GM19372 (cell line): ENCODE measurements around the gene SMARCB1.
"Not testable (repeated sequence)": the region's sequence is repeated elsewhere in the genome, so short reads cannot be mapped to it uniquely, and the experiment has no call there.

Experiments
- ATAC-seq: cut with Tn5 transposase; IDR thresholded peaks from one replicate; pipeline ENCODE4 v1.9.1; 2021; ENCODE audit warnings: mild to moderate bottlenecking, low read depth, moderate library complexity; ENCODE audit not compliant: unreplicated experiment

Gene SMARCB1

GRCh38 chr22:23841736-23842445 is 55.1 kb downstream of the SMARCB1 start:
- no peak for ATAC-seq

- no peak for ATAC-seq
Measured at GRCh38 chr22:23842599-23842998, 55.8 kb downstream of the SMARCB1 start.

GRCh38 chr22:23844739-23845202 is 58.0 kb downstream of the SMARCB1 start:
- ATAC-seq, result no peak

GRCh38 chr22:23845265-23846080 is 58.7 kb downstream of the SMARCB1 start:
- ATAC-seq, result no peak

GRCh38 chr22:23846081-23846469 is 59.3 kb downstream of the SMARCB1 start:
- no peak for ATAC-seq

- no peak for ATAC-seq
Measured at GRCh38 chr22:23847310-23847920, 60.6 kb downstream of the SMARCB1 start.

- no peak for ATAC-seq
Measured at GRCh38 chr22:23847991-23848864, 61.5 kb downstream of the SMARCB1 start.

- no peak for ATAC-seq
Measured at GRCh38 chr22:23849009-23850006, 62.5 kb downstream of the SMARCB1 start.

- ATAC-seq, result no peak
Measured at GRCh38 chr22:23850136-23850611, 63.4 kb downstream of the SMARCB1 start.

- ATAC-seq, result peak; percentile 41
Measured at GRCh38 chr22:23856721-23857605, 70.2 kb downstream of the SMARCB1 start.

GRCh38 chr22:23857606-23858483 is 71.1 kb downstream of the SMARCB1 start, which contains the start of gene SLC2A11:
Gene SLC2A11, plus strand, starts transcription at chr22:23857875. Its CDS starts 125 bp downstream, at chr22:23858000.
- ATAC-seq, result peak; percentile 94

GRCh38 chr22:23858484-23858815 is 71.7 kb downstream of the SMARCB1 start:
- no peak for ATAC-seq

- no peak for ATAC-seq
Measured at GRCh38 chr22:23859201-23859600, 72.4 kb downstream of the SMARCB1 start.

- ATAC-seq, result not testable (repeated sequence)
Measured at GRCh38 chr22:23860187-23860586, 73.4 kb downstream of the SMARCB1 start.

- no peak for ATAC-seq
Measured at GRCh38 chr22:23862103-23862502, 75.3 kb downstream of the SMARCB1 start.

- not testable (repeated sequence) for ATAC-seq
Measured at GRCh38 chr22:23864499-23865154, 77.9 kb downstream of the SMARCB1 start.

GRCh38 chr22:23868580-23868979 is 81.8 kb downstream of the SMARCB1 start:
- no peak for ATAC-seq
